Prostate gland (tissue), 2 donors: Measurements from ENCODE around the gene COG2.

Experiments
- POLR2AphosphoS5 ChIP-seq: sonication (generic); formaldehyde crosslinking; IDR thresholded peaks from one replicate; pipeline ENCODE4 v1.6.1; 2017; ENCODE audit warnings: antibody characterized with exemption
- TF ChIP-seq, protein P1 (sequence below), 4 experiments: fragments of 200-600 bp in 2 of 4; fragments of 450-650 bp in 2 of 4; sonication (generic) in 2 of 4; IDR thresholded peaks; 1 replicate in 3 of 4; 2 replicates in 1 of 4; pipeline ENCODE4 v1.5.1; 2016 to 2019; ENCODE audit warnings: antibody characterized with exemption in 4 of 4, mild to moderate bottlenecking in 2 of 4, moderate library complexity in 2 of 4

DNA sequence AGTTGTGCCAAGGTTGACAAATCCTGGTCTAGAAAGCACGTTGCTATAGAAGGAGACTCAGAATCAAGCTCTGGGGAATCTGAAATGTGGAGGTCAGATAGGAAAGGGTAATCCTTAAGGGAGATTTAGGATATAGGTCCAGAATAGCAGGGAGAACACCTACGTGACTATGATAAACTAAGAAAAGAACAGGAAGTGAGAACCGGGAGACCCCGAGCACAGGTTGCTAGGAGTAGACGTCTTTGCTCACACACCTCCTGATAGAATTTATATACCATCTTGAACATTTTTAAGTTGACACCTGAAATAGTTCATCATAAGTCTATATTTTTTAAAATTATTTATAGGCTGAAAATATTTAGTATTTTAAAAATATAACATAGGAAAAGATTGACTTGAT is 7.9 kb upstream of the COG2 start:
- no peak for TF ChIP-seq POLR2AphosphoS5
- TF ChIP-seq, protein P1, sequence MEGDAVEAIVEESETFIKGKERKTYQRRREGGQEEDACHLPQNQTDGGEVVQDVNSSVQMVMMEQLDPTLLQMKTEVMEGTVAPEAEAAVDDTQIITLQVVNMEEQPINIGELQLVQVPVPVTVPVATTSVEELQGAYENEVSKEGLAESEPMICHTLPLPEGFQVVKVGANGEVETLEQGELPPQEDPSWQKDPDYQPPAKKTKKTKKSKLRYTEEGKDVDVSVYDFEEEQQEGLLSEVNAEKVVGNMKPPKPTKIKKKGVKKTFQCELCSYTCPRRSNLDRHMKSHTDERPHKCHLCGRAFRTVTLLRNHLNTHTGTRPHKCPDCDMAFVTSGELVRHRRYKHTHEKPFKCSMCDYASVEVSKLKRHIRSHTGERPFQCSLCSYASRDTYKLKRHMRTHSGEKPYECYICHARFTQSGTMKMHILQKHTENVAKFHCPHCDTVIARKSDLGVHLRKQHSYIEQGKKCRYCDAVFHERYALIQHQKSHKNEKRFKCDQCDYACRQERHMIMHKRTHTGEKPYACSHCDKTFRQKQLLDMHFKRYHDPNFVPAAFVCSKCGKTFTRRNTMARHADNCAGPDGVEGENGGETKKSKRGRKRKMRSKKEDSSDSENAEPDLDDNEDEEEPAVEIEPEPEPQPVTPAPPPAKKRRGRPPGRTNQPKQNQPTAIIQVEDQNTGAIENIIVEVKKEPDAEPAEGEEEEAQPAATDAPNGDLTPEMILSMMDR (IDR thresholded peaks at IDR 0.05): no peak
